ENCODE measurements around the gene INPP5D. TPM values are rescaled to one million over a fixed set of nuclear protein-coding genes. Genes with fewer than 3 reads are reported as not detected.

INPP5D gene
- polyA plus RNA-seq, 2 of the 4 experiments (the other 2 are of a cell fraction): 0.26 to 0.53 TPM

- TF ChIP-seq, protein P1, sequence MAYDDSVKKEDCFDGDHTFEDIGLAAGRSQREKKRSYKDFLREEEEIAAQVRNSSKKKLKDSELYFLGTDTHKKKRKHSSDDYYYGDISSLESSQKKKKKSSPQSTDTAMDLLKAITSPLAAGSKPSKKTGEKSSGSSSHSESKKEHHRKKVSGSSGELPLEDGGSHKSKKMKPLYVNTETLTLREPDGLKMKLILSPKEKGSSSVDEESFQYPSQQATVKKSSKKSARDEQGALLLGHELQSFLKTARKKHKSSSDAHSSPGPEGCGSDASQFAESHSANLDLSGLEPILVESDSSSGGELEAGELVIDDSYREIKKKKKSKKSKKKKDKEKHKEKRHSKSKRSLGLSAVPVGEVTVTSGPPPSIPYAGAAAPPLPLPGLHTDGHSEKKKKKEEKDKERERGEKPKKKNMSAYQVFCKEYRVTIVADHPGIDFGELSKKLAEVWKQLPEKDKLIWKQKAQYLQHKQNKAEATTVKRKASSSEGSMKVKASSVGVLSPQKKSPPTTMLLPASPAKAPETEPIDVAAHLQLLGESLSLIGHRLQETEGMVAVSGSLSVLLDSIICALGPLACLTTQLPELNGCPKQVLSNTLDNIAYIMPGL (CRISPR knock-in tag; IDR thresholded peaks at IDR 0.05; ENCODE audit: borderline replicate concordance): no peak
- TF ChIP-seq ZC3H11A (IDR thresholded peaks at IDR 0.05) (no peak), HOXB13 (CRISPR knock-in tag; IDR thresholded peaks at IDR 0.05; ENCODE audit: low read depth) (no peak), MAFK (IDR thresholded peaks at IDR 0.05; ENCODE audit: partially characterized antibody) (no peak), CTCF (IDR thresholded peaks at IDR 0.05) (no peak), FOSL2 (IDR thresholded peaks at IDR 0.05) (no peak), FOSL2 (CRISPR knock-in tag; IDR thresholded peaks at IDR 0.05) (no peak)
- TF ChIP-seq, protein P2, sequence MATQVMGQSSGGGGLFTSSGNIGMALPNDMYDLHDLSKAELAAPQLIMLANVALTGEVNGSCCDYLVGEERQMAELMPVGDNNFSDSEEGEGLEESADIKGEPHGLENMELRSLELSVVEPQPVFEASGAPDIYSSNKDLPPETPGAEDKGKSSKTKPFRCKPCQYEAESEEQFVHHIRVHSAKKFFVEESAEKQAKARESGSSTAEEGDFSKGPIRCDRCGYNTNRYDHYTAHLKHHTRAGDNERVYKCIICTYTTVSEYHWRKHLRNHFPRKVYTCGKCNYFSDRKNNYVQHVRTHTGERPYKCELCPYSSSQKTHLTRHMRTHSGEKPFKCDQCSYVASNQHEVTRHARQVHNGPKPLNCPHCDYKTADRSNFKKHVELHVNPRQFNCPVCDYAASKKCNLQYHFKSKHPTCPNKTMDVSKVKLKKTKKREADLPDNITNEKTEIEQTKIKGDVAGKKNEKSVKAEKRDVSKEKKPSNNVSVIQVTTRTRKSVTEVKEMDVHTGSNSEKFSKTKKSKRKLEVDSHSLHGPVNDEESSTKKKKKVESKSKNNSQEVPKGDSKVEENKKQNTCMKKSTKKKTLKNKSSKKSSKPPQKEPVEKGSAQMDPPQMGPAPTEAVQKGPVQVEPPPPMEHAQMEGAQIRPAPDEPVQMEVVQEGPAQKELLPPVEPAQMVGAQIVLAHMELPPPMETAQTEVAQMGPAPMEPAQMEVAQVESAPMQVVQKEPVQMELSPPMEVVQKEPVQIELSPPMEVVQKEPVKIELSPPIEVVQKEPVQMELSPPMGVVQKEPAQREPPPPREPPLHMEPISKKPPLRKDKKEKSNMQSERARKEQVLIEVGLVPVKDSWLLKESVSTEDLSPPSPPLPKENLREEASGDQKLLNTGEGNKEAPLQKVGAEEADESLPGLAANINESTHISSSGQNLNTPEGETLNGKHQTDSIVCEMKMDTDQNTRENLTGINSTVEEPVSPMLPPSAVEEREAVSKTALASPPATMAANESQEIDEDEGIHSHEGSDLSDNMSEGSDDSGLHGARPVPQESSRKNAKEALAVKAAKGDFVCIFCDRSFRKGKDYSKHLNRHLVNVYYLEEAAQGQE (IDR thresholded peaks at IDR 0.05): no peak
- DNase-seq (ENCODE audit: low read depth in 1 of 2, low spot score in 1 of 2) (no peak), ATAC-seq (no peak), FAIRE-seq (no peak)
- no peaks in the 10 kb centered on the region for H3K4me1 ChIP-seq
- CTCF ChIA-PET: interaction anchor here (0.7 to 1.6 kb wide), 6 partner anchors 8 to 113 kb away, joined by 3 to 4 read pairs (median 3); no protein-coding TSS in a partner anchor
- WGBS (ENCODE audit: missing lambda C conversion rate): 72% methylated on average over 6 of the region's 7 CpGs
- peaks cover under 1% of the 10 kb centered on the region; the same call in 1 of the 3 replicates for H3K9me3 ChIP-seq
- H3K4me3 ChIP-seq: no peak overlapping the region
- H3K27ac ChIP-seq: no peak overlapping the region
- POLR2A ChIA-PET: no interaction called here
- no peak overlapping the region for H3K4me2 ChIP-seq
These were observed 70.4 kb downstream of the INPP5D start for GRCh38 chr2:233130481-233131020.

- H3K4me2 ChIP-seq: no peak overlapping the region
- no peak for ATAC-seq
- CTCF ChIA-PET: interaction anchor here (1.3 kb wide), 1 partner anchor 18 kb away, joined by 3 read pairs; no protein-coding TSS in a partner anchor
- no peak for TF ChIP-seq FOSL2 (IDR thresholded peaks at IDR 0.05)
- TF ChIP-seq FOSL2 (CRISPR knock-in tag; IDR thresholded peaks at IDR 0.05): no peak
- TF ChIP-seq MYC (IDR thresholded peaks at IDR 0.05; ENCODE audit: borderline replicate concordance, low read length): no peak
- TF ChIP-seq FOSB (CRISPR knock-in tag; IDR thresholded peaks at IDR 0.05): no peak
- no peak for TF ChIP-seq ELK1 (IDR thresholded peaks at IDR 0.05; ENCODE audit: low read depth, low read length)
- TF ChIP-seq HOXB5 (CRISPR knock-in tag; IDR thresholded peaks at IDR 0.05): no peak
- no peak for TF ChIP-seq GATA3 (IDR thresholded peaks at IDR 0.05; ENCODE audit: borderline replicate concordance)
- TF ChIP-seq CEBPB (IDR thresholded peaks at IDR 0.05): no peak
- TF ChIP-seq POLR2AphosphoS2 (conservative IDR thresholded peaks at IDR 0.05; ENCODE audit: low read length): no peak
- no peak for TF ChIP-seq PHF8 (IDR thresholded peaks at IDR 0.05; ENCODE audit: borderline replicate concordance, low read depth)
- TF ChIP-seq, protein P1 (CRISPR knock-in tag; IDR thresholded peaks at IDR 0.05; ENCODE audit: borderline replicate concordance): no peak
- no peak for TF ChIP-seq HOXA7 (CRISPR knock-in tag; IDR thresholded peaks at IDR 0.05)
- TF ChIP-seq HES2 (IDR thresholded peaks at IDR 0.05): no peak
- no peak for TF ChIP-seq USF2 (IDR thresholded peaks at IDR 0.05)
- TF ChIP-seq ZFP36 (IDR thresholded peaks at IDR 0.05; ENCODE audit: borderline replicate concordance, partially characterized antibody): no peak
- no peak for TF ChIP-seq MAZ (IDR thresholded peaks at IDR 0.05; ENCODE audit: borderline replicate concordance, low read depth, low read length)
- no peak for TF ChIP-seq KDM1A (IDR thresholded peaks at IDR 0.05; ENCODE audit: low read depth)
These were observed 72.0 kb downstream of the INPP5D start for GRCh38 chr2:233131936-233132720.

More at GRCh38 chr2:233131936-233132720, 72.0 kb downstream of the INPP5D start:
- Histone ChIP-seq H3K4me1 (no peaks in the 10 kb centered on the region), H3K9me3 (peaks cover 10% of the 10 kb centered on the region; the same call in 2 of the 3 replicates), H3K27ac (no peak overlapping the region), H3K4me3 (no peak overlapping the region)
- FAIRE-seq (no peak), DNase-seq (ENCODE audit: low read depth in 1 of 2, low spot score in 1 of 2) (no peak)
- POLR2A ChIA-PET: no interaction called here
- 66% methylated on average over 9 of the region's 9 CpGs for WGBS (ENCODE audit: missing lambda C conversion rate)

All from A549 (cell line).